GM19395 (cell line): ENCODE data around the gene BLOC1S5.

Experiments
- ATAC-seq: cut with Tn5 transposase; IDR thresholded peaks from one replicate; pipeline ENCODE4 v1.9.1; 2021; ENCODE audit warnings: mild to moderate bottlenecking, moderate library complexity; ENCODE audit not compliant: unreplicated experiment

The BLOC1S5 gene

DNA sequence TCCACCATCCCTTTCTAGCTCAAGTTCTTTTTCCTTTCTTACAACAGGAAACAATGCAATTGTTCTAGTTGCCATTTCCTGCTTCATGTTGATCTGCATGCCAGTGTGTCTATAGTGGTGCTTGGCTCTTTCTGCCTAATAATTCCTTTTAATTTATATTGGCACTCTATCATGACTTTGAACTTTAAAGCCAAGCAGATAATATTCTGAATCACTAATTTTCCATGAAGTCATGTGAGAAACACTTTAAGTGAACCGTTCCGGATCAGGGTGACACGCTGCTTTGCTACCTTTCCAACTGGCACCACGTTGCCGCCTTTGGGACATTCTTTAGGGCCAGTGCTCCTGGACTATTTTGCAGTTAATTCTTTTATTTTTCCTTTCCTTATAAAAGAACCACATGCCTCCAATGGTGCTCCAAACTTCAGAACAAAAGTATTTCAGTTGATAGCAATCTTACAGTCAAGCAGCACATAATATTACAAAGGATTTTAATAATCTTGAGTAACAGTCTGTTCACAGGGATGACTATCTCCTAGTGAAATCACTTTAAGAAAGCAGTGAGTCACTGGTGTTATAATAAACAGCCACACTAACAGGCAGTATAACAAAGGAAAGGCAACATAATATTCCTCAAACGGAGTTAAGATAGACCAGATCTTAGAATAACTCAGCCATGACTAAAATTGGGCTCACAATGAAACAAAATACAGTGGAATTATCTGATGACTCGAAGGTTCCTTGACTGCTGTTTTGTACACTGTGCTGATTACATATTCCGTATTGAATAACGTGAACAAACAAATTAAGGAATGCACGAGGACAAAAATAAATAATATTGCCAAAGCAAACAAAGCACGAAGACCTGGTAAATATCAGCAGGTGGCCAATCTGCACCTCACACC is 19.0 kb upstream of the BLOC1S5 start:
- ATAC-seq: no peak

- ATAC-seq: no peak
These were observed 18.4 kb upstream of the BLOC1S5 start for GRCh38 chr6:8082572-8082953.

- ATAC-seq: no peak
These were observed 16.4 kb upstream of the BLOC1S5 start for GRCh38 chr6:8080362-8081151.

DNA sequence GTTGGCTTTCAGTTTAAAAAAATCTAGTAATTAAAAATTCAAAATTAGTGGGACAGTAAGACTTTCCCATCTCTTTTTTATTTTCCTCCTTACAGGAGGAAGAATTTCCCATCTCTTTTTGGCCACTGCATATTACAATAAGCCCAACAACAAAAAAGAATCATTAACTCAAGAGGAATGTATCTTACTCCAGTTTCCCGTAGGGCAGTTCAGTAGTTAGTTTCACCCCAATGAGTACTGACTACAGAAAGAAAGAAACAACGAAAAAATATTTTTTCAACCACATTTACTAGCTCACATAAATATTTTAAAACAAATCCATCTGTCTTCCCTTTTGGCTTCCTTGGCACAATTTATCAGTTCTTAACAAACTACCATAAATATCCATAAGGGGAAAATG is 14.9 kb upstream of the BLOC1S5 start:
- ATAC-seq: no peak

GRCh38 chr6:8077991-8078390 is 13.8 kb upstream of the BLOC1S5 start:
- no peak for ATAC-seq

DNA sequence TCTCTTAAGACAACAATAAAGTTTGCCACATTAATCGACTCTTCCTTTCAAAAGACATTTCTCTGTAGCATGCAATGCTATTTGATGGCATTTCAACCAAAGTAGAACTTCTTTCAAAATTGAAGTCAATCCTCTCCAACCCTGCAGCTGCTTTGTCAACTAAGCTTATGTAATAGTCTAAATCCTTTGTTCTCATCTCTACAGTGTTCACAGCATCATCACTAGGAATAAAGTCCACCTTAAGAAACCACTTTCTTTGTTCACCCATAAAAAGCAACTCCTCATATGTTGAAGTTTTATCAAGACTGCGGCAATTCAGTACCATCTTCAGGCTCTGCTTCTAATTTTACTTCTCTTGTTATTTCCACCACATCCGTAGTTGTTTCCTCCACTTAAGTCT is 11.5 kb upstream of the BLOC1S5 start:
- no peak for ATAC-seq

DNA sequence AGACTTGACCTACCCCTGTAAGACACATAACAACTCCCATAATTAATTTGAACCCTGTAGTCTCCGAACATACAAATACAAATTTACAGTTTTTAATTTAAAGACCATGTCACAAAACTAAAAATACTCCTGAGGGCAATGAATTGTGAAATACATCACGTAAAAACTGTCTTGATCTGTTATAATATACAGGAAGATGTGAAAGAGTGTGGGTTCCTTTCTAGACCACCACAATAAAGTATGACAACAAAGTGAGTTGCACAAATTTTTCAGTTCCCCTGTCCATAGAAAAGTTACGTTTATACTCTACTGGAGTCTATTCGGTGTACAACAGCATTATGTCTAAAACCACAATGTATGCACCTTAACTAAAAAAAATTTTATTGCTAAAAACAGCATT is 11.0 kb upstream of the BLOC1S5 start:
- no peak for ATAC-seq

DNA sequence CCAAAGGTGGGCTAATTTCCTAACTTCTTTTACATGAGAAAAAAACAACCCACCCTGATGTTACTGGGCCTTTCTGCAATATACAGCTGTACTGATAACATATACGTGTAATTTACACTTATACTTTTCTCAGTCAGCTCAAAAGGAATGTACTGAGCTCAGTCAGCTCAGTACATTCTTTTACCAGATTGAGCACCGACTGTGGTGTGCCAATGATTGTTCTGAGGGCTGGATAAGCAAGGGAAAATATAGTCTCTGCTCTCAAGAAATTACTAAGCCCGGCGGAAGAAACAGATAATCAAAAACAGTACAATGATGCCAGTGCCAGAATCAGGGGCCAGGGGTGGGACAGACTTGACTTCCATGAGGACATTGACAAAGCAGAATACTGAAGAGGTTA is 10.0 kb upstream of the BLOC1S5 start:
- ATAC-seq: no peak

GRCh38 chr6:8073758-8074157 is 9.6 kb upstream of the BLOC1S5 start:
- no peak for ATAC-seq

DNA sequence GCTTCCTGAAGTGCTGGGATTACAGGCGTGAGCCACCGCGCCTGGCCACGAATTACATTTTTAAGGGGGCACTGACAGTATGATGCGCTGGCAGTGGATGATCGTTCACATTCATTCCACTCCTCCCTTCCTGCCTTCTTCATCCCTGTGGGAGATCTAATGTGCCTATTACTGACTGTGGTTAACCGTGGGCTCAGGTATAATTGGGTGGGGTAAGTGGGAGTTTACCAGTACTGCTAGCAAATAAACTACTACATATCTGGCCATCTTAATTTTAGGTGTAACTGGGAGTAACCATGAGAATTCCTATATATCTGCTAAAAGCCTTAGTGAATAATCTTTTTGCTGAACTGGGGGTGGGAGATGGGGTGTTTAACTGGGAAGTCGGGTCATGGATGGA is 6.5 kb upstream of the BLOC1S5 start:
- ATAC-seq: no peak

DNA sequence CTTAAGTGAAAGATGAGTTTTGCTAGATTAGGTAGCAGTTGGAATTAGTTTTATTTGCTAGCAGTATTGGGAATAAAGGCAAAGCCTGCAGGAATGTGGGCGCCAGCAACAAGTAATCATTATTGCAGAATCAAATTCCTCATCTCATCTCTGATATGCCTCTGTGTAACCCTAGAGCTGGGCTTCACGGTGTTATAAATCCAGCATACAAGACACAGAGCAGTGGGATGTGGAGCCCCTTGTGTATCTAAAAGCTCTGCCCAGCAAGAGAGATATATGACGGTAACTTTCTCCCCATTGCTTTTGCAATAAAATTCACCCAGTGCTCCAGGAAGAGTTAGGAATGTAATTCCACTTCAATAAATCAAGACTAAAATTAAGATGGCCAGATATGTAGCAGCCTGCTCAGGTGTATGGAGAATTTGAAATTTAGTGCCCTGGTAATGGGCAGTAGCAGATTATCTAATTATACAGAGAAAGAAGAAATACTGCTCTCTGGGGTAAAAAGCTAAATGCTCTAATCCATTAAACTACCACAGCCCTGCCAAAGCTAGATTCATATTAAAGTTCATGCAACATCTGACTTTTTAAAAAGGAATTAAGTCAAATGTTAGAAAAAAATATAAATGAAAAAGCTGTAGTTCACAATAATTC is 5.6 kb upstream of the BLOC1S5 start:
- no peak for ATAC-seq

GRCh38 chr6:8069151-8069550 is 5.0 kb upstream of the BLOC1S5 start:
- ATAC-seq: no peak

DNA sequence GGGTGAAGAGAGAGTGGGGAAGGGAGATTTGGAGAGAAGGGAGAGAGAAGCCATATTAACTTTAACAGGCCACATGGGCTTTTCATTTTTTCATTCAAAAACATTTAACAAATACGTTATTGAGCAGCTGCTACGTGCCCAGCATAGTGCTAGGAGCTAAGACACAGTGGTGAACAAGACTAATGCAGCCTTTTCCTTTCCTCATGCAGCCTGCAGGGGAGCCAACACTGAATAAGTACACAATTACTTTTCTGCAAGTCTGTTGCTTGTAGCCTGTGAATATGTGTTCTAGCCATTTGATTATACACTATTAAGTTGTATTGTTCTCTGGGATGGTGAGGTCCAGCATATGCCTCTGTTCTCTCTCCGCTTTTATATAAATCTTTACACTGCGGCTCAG is 1.9 kb upstream of the BLOC1S5 start:
- no peak for ATAC-seq

DNA sequence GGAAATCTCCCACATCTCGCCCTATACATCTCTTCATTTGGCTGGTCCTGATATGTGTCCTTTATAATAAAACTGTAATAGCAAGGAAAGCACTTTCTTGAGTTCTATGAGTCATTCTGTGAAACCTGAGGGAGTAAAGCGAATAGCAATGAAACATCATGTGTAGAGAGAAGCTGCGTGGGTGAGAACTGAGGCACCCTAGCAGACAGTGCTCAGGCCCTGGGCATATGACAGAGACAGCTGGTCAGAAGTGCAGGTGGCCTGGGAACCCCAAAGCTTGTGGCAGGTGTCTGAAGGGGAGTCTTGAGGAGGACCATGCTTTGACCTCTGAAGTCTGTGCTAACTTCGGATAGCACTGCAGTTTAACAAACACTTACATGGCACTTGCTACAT is 1.3 kb upstream of the BLOC1S5 start:
- ATAC-seq: peak; percentile 59

DNA sequence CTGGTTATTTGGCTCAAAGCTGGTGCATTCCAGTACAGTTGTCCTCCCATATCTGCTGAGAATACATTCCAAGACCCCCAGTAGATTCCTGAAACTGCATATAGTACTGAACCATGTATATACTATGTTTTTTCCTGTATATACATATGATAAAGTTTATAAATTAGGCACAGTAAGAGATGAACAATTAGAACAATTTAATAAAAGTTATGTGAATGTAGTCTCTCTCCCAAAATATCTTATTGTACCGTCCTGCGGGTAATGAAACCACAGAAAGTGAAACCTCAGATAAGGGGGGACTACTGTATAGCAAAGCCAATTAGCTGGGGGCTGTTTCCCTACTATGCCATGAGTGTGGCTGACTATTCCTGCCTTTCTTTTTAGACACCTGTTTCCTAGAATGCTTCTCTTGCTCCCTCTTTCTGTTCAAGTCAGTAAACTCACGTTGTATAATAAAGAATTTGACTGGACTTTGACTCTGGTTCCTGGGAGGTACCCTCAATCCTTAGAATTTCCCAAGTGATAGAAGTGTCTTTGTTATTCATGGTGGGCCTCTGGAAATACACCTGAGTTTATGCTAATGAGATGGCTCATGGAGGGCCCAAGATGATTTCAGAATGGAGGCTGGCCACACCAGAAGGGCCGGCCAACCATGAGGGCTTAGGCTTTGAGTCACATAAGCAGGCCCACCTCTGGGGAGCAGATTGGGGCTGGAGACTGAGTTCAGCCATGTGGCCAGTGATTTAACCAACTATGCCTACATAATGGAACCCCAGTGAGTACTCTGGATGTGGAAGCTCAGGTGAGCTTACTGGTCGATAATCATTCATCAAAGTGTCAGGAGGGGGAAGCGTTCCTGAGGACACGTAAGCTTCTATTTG is 689 bp upstream of the BLOC1S5 start:
- ATAC-seq: peak; percentile 1

DNA sequence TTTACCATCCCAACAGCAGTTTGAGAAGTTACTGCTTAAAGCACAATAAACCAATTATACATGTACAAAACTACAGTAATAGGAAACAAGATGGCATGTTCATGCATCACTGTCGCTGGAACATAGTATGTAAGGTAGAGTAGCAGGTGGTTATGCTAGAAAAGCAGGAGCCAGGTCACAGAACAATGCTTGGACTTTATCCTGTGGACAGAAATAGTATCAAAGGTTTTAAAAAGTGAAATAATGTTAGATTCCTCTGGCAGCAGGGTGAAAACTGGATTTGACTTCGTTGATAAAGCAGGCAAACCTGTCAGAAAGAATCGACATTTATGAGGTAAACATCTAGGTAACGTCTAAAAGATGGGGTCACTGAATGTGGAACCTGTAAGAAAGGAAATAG is 2.5 kb downstream of the BLOC1S5 start:
- ATAC-seq: no peak

DNA sequence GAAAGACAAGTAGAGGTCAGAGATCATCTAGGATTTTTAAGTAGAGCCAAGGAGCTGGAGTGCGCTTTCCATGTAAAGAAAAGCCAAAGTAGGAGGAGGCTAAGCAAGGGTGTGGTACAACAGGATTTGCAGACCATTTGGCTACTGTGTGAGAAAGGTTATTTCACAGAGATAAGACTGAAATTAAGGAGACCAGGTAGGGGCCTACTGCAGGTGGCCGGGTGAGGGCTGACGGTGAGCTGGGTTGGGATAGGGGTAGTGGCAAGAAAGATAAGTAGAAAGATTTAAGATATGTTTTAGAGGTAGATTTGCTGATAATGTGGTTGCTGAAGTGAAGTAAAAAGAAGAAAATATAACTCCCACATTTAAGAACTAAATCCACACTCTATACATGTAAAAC is 3.8 kb downstream of the BLOC1S5 start:
- no peak for ATAC-seq

GRCh38 chr6:8059129-8059528 is 5.1 kb downstream of the BLOC1S5 start:
- ATAC-seq: no peak

DNA sequence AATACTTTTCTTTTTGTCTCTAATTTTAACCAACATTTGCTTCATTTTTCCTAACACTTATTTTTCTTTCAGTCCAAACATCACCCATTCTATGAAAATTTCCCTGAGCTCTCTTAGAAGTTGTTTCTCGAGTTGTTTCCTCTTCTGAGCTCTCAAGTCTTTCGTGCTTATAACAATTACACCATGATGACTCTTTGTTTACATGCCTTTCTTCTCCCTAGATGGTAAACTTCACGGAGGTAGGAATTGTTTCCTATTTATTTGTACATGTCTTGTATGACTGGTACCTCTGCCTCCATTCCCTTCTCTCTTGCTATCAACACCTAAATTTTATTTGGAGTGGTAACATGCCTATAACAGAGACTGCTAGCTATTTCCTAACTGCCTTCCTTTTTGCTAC is 6.4 kb downstream of the BLOC1S5 start:
- no peak for ATAC-seq

- no peak for ATAC-seq
These were observed 6.9 kb downstream of the BLOC1S5 start for GRCh38 chr6:8057263-8057662.

DNA sequence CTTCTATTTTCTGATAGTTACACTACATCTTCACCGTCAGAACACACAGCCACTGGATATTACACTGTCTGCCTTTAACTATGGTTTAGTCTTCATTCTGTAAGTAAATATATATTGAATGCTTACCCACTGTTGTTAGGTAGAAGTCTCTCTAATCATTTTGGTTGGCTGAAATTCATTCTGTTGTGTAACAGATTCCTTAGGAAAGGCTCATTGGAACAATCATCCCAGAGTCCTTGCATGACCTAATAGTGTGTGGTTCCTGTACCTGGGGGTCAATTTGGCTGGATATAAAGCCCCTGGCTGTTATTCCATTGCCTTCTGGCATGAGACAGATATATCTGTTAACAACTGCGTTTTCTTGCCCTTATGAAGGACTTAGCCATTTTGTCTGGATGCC is 9.9 kb downstream of the BLOC1S5 start:
- no peak for ATAC-seq
